Measurements from ENCODE around the gene FOXJ3.

DNA sequence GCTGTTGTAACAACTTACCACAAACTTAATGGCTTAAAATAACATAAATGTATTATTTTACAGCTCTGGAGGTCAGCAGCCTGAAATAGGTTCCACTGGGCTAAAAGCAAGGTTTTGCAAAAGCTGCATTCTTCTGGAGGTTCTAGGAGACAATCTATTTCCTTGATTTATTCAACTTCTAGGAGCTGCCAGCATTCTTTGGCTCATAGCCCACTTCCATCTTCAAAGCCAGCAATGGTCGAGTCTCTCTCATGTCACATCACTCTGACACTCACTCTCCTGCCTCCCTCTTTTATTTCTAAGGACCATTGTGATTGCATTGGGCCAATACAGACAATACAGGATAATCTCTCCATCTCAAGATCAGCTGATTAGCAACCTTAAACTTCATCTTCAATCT, 15.1 kb upstream of the FOXJ3 start:
- TF ChIP-seq CTCF (IDR thresholded peaks at IDR 0.05; ENCODE audit: poor library complexity) = no peak
- TF ChIP-seq EZH2phosphoT487 (IDR thresholded peaks at IDR 0.05; ENCODE audit: low read depth, severe bottlenecking, unreplicated experiment) = no peak
